Osteoblast (primary cell): Measurements from ENCODE around the gene USP32. TPM values are rescaled to one million over a fixed set of nuclear protein-coding genes. Genes with fewer than 3 reads are reported as not detected.

Experiments used
- DNase-seq: peaks from one replicate; pipeline ENCODE4 v3.0.0; 2011; ENCODE audit warnings: low spot score, mixed read lengths; ENCODE audit not compliant: insufficient read length; ENCODE audit errors: missing footprints
- H2AFZ ChIP-seq: 2 replicates; pipeline ENCODE4 v1.6.0; 2011; ENCODE audit warnings: mild to moderate bottlenecking, low read length
- H3K27ac ChIP-seq: 2 replicates; pipeline ENCODE4 v1.5.1; 2011; ENCODE audit warnings: mild to moderate bottlenecking, low read depth, low read length, moderate library complexity
- H3K27me3 ChIP-seq: 2 replicates; pipeline ENCODE4 v1.6.0; 2012; ENCODE audit warnings: mild to moderate bottlenecking, control low read depth, inconsistent platforms, low read length, moderate library complexity; ENCODE audit not compliant: insufficient read depth
- H3K36me3 ChIP-seq: 2 replicates; pipeline ENCODE4 v1.5.1; 2011; ENCODE audit warnings: mild to moderate bottlenecking, low read length, control low read depth, moderate library complexity; ENCODE audit not compliant: insufficient read depth
- H3K4me1 ChIP-seq: 2 replicates; pipeline ENCODE4 v1.5.1; 2011; ENCODE audit warnings: mild to moderate bottlenecking, low read length, control low read depth, moderate library complexity; ENCODE audit not compliant: insufficient read depth
- H3K4me2 ChIP-seq: 2 replicates; pipeline ENCODE4 v1.6.0; 2011; ENCODE audit warnings: mild to moderate bottlenecking, low read length; ENCODE audit not compliant: insufficient read depth
- H3K4me3 ChIP-seq: fragments of 200-600 bp; sonication (generic); 3 replicates; pipeline ENCODE4 v1.5.1; 2012; ENCODE audit warnings: mild to moderate bottlenecking, low read length, inconsistent platforms; ENCODE audit not compliant: insufficient read depth
- H3K79me2 ChIP-seq: 2 replicates; pipeline ENCODE4 v1.6.0; 2012; ENCODE audit warnings: mild to moderate bottlenecking, low read length, control low read depth, inconsistent platforms; ENCODE audit not compliant: insufficient read depth
- H3K9me3 ChIP-seq: 2 replicates; pipeline ENCODE4 v1.5.1; 2011; ENCODE audit warnings: low read depth, low read length, control low read depth
- H4K20me1 ChIP-seq: 2 replicates; pipeline ENCODE4 v1.6.0; 2012; ENCODE audit warnings: mild to moderate bottlenecking, low read length, control low read depth; ENCODE audit not compliant: insufficient read depth
- total RNA-seq: library from RNA; depleted of rRNA; stranded (reverse); fragments of >200 nt; gene quantifications from 2 replicates; pipeline ENCODE4 v1.2.3, GENCODE V29; 2012
- TF ChIP-seq, protein P1 (sequence below): IDR thresholded peaks from 2 replicates; pipeline ENCODE4 v1.5.1; 2011; ENCODE audit warnings: mild to moderate bottlenecking, low read depth, low read length, moderate library complexity; ENCODE audit errors: extremely low read depth

USP32 gene
- total RNA-seq, 1 donor: 99.5 TPM

DNA sequence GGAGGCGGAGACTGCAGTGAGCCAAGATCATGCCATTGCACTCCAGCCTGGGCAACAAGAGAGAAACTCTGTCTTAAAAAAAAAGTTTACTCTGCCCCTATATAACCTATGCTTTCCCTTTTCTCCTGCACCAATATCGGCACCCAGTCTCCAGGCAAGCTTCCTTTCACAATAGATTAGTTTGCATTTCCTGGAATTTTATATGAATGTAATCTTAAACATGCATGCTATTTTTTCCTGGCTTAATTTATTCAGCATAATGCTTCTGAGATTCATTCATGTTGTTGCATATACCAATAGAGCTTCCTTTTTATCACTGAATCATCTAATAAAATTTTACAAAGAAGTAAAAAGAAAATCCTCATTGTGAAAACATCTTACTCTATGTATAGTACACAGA lies 59.4 kb downstream of the USP32 start:
- Histone ChIP-seq H3K79me2 (peaks cover 81% of the 10 kb centered on the region), H3K27ac (no peak overlapping the region), H3K36me3 (peaks cover 6% of the 10 kb centered on the region), H3K4me1 (no peaks in the 10 kb centered on the region), H3K4me2 (no peak overlapping the region), H4K20me1 (peaks cover 30% of the 10 kb centered on the region), H3K27me3 (no peaks in the 10 kb centered on the region), H3K9me3 (no peaks in the 10 kb centered on the region), H2AFZ (no peak overlapping the region), H3K4me3 (no peak overlapping the region)
- TF ChIP-seq, protein P1, sequence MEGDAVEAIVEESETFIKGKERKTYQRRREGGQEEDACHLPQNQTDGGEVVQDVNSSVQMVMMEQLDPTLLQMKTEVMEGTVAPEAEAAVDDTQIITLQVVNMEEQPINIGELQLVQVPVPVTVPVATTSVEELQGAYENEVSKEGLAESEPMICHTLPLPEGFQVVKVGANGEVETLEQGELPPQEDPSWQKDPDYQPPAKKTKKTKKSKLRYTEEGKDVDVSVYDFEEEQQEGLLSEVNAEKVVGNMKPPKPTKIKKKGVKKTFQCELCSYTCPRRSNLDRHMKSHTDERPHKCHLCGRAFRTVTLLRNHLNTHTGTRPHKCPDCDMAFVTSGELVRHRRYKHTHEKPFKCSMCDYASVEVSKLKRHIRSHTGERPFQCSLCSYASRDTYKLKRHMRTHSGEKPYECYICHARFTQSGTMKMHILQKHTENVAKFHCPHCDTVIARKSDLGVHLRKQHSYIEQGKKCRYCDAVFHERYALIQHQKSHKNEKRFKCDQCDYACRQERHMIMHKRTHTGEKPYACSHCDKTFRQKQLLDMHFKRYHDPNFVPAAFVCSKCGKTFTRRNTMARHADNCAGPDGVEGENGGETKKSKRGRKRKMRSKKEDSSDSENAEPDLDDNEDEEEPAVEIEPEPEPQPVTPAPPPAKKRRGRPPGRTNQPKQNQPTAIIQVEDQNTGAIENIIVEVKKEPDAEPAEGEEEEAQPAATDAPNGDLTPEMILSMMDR: no peak
- DNase-seq: no peak

DNA sequence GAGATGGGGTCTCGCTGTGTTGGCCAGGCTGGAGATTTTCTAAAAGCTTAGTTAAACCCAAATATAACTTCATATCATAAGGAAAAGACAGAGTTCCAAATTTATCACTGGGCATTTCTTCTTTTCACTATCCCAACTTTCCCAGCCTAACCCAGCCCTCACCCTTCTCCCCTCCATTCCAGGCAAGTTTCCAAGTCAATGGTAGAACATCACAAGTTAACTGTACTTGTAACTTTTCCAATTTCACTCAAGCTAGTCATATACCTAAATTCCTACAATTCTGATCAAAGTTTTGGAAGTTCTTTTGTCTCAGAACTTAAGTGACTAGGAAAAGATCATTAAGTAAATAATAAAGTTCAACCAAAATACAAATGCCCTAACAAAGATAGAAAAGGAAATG lies 61.2 kb downstream of the USP32 start:
- Histone ChIP-seq H3K9me3 (no peaks in the 10 kb centered on the region), H3K27me3 (no peaks in the 10 kb centered on the region), H3K4me3 (no peak overlapping the region), H3K4me2 (no peak overlapping the region), H3K36me3 (peaks cover 6% of the 10 kb centered on the region), H3K79me2 (peaks cover 84% of the 10 kb centered on the region), H4K20me1 (peaks cover 35% of the 10 kb centered on the region), H3K27ac (no peak overlapping the region), H2AFZ (no peak overlapping the region), H3K4me1 (no peaks in the 10 kb centered on the region)
- no peak for DNase-seq
- TF ChIP-seq, protein P1: no peak

DNA sequence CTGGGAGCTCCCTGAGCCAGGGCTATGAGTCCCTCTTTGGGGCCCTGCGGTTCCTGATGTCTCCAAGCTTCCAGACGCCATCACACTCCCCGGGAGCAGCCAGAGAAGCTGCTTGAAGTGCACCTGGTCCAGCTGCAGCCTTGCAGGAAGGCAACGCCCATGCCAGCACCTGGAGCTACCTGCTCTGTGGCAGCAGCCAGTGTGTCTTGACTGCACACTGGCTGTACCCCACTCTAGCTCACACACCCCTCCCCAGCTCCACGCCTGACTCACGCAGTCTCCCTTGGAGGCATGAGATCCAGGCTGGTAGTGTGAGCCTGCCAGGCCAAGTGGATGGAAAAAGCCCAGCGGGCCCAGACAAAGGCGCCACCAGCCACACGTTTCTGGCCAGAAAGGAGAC lies 63.3 kb downstream of the USP32 start:
- H3K36me3 ChIP-seq: peaks cover 9% of the 10 kb centered on the region
- no peak overlapping the region for H3K4me2 ChIP-seq
- no peaks in the 10 kb centered on the region for H3K27me3 ChIP-seq
- peaks cover 86% of the 10 kb centered on the region for H3K79me2 ChIP-seq
- H2AFZ ChIP-seq: no peak overlapping the region
- TF ChIP-seq, protein P1: no peak
- no peak overlapping the region for H3K4me3 ChIP-seq
- H3K27ac ChIP-seq: no peak overlapping the region
- H3K4me1 ChIP-seq: no peaks in the 10 kb centered on the region
- H3K9me3 ChIP-seq: no peaks in the 10 kb centered on the region
- H4K20me1 ChIP-seq: peaks cover 35% of the 10 kb centered on the region
- DNase-seq: no peak

DNA sequence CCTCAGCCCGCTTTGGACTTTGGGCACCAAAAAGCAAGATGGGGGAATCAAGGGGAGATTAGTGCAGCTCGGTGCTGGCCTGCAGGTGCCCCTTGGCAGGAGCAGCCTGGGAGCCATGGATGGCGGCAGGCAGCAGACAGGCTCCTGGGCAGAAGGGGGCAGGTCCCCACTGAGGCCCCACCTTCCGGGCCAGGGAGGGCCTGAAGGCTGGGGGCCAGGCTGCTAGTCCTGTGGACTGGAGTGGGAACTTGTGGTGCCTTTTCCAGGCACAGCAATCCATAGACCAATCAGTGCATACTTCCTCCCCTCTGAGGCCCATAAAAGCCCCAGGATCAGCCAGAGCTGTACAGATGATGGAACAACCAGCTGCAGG lies 64.0 kb downstream of the USP32 start:
- H2AFZ ChIP-seq: no peak overlapping the region
- H3K36me3 ChIP-seq: peaks cover 9% of the 10 kb centered on the region
- H3K27me3 ChIP-seq: no peaks in the 10 kb centered on the region
- peaks cover 85% of the 10 kb centered on the region for H3K79me2 ChIP-seq
- TF ChIP-seq, protein P1: no peak
- H3K4me1 ChIP-seq: no peaks in the 10 kb centered on the region
- no peak overlapping the region for H3K4me3 ChIP-seq
- no peak for DNase-seq
- H3K9me3 ChIP-seq: no peaks in the 10 kb centered on the region
- H3K27ac ChIP-seq: no peak overlapping the region
- H4K20me1 ChIP-seq: peaks cover 29% of the 10 kb centered on the region
- no peak overlapping the region for H3K4me2 ChIP-seq
